HG03439 (cell line): ENCODE measurements around the gene RALGPS2.

Source experiments
- ATAC-seq: cut with Tn5 transposase; IDR thresholded peaks from one replicate; pipeline ENCODE4 v1.9.1; 2021; ENCODE audit warnings: mild to moderate bottlenecking, moderate library complexity; ENCODE audit not compliant: unreplicated experiment

Gene RALGPS2

DNA sequence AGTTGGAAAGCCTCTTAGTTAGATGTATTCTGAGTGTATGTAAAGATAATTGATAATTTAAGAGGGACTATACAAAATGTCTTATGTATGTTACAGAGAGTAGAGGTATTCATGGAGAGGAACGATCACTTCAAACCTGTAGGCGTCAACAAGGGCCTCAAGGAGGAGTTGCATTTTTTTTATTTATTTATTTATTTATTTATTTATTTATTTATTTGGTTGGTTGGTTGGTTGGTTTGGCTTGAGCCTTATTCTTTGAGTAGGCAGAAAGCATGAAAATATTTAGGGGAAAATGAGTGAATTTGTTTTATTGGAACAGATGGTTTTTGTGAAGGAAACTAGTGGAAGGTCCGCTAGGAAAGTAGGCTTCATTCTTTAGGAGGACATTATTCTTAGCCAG is 137.4 kb downstream of the RALGPS2 start:
- no peak for ATAC-seq

DNA sequence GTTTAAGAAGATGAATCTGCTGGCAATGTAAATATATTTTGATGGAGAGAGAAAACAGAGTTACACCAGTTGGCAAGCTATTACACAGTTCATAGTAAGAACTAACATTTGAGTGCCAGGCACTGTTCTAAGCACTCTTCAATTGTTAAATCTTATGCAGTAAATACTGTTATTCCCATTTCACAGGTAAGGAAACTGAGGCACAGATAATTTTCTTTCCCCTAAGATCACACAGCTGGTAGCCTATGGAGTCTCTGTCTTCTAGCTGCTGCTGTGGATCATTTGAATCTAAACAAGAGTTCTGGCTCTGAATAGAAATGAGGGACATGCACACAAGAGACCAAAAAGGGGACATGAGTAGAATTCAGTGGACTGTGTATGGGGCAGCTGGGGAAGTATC is 137.8 kb downstream of the RALGPS2 start:
- no peak for ATAC-seq

DNA sequence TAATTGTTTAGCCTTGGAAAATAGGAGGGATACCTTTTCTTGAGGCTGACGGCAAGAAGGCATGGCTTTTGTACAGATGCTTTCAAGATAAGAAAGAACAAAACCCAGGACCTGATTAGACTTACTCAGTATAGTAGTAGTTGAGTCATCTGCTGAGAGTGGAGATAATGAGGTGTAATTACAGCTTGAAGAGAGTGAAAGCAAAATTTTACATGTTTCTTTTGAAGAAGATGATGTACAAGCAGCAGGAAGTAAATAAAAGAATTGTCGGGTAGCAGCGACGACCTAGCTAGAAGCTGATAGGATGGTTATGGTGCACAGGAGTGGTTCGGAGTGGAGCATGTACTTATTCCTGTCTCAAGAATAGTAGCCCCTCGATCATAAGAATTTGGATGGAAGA is 139.3 kb downstream of the RALGPS2 start:
- ATAC-seq: no peak

DNA sequence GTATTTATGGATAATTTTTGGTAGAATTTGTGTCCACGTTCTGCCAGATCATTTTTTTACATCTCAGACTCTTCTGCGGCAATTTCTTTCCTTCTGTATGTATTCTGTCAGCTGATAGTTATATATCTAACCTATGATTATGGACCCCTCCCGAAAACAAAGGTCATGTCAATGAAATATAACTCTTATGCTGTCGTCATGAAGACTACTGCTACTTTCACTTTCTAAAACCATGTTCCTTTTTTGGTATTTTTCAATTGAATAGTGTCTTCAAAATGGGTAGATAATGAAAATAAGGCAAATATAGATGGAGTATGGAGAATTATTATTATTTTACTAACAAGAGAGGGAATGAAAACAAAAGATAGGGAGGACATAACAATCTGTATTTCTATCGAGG is 142.6 kb downstream of the RALGPS2 start:
- no peak for ATAC-seq

DNA sequence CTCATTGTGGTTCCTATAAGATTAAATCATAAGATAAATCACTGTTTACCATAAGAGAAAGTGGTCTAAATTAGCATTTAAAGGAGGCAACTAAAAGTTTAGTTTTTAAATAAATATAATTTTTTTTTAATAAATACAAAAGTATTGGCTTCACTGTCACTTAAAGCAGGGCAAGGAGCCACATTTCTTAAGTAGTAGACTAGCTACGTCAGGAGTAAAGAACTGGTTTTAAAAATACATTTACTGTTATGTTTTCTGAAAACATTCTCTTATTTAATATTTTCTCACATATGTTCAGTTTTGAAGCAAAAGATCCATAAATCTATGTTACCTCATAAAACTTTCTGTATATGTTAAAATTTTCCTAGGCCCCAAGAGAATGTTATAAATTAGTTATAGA is 143.7 kb downstream of the RALGPS2 start:
- ATAC-seq: no peak

DNA sequence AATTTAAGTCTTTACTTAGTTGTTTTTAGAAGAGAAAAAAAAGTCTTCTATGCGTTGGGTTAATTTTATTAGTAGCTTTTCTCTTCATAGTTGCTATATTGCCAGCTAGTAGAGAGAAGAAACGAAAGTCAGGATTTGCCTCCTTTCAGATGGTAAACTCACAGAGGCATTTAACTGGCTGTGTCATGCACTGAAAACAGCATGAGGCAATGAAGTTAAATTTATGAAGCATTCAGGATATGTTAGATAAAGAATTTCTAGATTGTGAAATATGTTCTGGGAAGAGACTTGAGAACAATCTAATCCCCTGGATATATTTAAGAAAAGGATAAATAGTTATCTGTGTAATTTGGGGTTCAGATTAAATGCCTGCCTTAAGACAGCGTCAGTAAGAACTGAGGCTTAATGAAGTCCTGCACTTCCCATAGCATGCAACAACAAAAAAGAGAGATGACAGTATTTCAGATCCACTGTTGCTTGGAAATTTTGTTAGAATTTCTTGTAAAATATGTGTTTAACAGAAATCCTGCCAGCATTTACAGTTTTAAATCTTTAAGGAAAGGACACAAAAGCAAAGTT is 144.2 kb downstream of the RALGPS2 start:
- ATAC-seq: no peak

DNA sequence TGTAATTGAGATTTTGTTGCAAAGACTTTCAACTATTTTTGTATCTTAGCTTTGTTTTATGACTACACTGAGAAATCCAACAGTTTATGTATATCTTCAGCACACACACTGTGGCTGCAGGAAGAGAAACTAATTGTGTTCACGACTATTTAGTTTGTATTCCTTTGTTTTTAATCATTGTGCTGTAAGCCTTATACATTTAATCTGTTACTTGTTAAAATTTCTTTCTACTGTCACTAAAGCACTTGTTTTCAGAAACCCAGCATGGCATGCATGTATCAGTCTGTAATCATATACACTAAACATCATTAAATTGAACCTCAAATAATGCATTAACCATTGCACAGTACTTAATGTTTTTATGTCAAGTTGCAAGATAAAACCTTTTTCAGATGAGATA is 145.2 kb downstream of the RALGPS2 start:
- no peak for ATAC-seq

DNA sequence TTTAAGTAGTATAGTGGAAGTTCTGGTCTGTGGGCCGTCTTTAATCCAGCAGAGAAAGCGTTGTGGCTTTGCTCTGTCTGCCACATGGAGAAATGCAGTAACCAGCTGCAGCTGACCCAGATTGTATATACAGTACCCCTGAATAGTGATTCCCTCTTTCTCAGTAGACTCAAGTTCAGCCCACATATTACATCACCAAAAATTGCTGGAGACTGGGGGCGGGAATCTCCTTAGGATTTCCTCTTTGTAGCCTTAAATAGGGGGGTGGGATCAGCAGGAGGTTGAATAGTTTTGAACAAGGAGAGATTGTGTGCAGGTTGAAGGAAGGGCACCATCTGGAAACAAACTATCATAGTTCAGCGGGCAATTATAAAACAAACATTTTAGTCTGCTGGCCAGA is 145.9 kb downstream of the RALGPS2 start, which contains the start of gene ANGPTL1:
ANGPTL1 (minus strand) TSS at position 134 of the 400 bp plus-strand sequence. CDS start 5,301 bp downstream, outside the sequence.
- no peak for ATAC-seq

DNA sequence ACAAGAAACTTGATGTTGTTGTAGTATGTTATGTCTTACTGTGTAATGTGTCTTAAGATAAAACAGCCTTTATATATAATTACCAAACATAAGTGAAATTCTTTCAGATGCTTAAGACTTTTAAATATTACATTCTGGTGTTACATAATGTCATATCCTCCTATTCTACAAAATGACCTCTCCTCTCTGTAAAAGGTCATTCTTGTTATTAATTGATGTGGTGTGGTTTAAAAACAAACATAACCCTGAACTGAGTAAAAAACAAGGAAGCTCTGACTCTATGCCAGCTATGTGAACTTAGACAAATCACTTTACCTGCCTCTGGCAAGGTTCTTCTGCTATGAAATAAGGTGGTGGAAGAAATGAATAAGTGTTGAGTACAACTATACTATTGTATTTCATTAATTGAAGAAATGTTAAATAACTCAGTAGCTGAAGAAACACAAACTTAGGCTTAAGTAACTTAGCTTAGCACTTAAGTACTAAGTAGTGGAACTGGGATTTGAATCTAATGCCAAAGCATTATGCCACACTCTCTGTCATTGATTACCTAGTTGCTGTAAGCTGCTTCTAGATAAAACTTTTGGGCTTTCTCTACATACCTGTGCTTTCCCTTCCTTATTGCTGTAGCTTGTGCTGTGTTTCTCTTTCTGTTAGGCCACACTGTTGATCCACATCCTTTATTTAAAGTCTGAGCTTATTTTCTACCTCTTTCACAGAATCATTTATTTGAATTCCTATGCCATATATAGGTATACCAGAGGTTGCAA is 146.7 kb downstream of the RALGPS2 start:
- ATAC-seq: no peak

DNA sequence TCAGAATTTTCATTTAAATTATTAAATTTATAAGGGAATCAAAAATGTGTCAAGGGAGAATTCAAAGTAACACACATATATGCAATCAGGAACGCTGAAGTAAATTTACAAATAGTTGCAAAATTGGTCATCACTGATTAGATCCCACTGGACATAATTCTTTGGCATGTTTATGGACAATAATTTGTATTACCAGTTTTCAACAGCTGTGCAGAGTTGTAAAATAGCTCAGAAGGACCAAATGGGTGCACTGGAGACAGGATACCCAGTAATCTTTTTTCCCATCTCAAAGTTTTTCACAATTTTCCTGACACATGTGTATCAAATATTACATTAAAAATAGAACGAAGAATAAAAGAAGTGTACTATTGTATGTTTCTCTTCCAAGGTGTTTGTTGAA is 149.9 kb downstream of the RALGPS2 start:
- ATAC-seq: no peak

DNA sequence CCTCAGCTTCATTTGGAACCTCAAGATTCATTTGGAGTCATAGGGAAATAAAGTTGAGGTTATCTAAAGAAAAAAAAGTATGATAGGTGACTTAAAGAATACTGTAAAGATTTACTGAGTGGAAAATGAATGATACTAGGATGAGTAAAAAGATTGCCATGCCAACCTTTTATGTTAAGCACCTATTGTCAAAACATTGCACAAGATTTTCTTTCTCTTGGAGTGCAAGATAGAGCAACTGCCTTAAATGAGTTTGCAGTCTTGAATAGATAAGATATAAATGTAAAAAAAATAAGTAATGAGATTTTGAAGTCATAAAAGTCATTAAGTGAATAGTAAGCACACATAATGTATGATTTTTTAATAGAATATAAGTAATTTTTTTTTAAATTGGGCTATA is 150.9 kb downstream of the RALGPS2 start:
- no peak for ATAC-seq

DNA sequence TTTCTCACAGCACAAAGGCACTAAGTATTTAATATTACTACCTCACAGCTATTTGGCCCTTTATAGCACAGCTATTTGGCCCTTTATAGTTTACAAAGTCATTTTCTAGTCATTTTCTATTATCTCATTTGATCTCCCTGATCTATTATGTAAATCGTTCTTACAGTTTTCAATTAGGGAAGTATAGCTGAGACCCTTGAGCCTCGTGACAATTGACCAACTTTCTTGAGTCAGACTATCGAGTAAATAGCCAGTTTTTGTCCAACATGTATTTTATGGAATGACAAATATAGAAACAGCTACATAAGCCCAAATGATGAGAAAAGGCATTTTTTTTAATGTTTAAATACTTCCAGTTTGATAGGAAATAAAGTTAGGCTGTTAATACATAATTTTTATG is 152.9 kb downstream of the RALGPS2 start:
- ATAC-seq: no peak

DNA sequence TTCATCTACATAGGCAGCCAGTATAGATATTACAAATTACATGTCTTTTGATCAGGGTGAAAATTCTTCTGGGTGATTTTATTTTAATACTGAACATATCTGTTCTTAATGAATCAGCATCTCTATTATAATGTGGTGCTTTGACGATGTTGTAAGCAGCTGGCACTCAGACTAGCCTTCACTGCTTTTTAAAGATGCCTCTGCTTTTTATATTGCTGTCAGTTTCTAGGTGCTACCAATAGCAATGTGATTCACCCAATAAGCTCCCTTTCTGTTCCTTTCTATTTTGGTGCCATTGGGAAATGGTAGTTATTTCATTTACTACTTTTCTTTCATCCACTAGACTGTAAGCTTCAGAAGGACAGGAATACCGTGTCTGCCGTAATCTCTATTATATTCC is 156.9 kb downstream of the RALGPS2 start:
- ATAC-seq: no peak

DNA sequence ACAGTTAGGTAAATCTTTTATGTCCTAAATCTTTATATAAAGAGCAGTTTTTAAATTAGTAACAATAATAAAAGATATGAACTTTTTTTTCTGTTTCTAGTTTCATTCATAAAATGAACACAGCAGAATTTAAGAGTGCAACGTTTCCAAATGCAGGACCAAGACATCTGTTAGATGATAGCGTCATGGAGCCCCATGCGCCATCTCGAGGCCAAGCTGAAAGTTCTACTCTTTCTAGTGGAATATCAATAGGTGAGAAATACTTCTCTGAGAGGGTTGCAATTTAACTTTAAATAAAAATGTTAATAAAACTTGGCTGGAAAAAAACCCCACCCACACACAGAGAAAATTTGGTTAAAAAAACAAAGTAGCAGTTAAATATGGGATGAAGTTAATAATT is 160.8 kb downstream of the RALGPS2 start:
- ATAC-seq: no peak

DNA sequence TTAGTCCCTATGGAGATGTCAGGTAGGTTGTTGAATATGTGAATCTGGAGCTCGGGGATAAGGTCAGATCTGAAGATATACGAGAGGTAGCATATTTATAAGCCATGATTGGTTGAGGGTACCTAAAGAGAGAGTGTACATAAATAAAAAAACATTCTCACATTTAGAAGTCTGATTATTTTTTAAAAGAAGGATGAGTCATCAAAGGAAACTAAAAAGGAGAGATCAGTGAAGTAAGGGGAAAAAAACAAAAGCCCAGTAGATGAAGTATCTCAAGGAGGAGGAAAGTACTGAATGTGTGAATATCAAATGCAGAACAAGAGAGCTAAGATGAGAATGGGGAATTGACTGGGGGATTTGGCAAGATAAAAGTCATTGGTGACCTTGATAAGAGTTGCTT is 161.5 kb downstream of the RALGPS2 start:
- ATAC-seq: no peak

DNA sequence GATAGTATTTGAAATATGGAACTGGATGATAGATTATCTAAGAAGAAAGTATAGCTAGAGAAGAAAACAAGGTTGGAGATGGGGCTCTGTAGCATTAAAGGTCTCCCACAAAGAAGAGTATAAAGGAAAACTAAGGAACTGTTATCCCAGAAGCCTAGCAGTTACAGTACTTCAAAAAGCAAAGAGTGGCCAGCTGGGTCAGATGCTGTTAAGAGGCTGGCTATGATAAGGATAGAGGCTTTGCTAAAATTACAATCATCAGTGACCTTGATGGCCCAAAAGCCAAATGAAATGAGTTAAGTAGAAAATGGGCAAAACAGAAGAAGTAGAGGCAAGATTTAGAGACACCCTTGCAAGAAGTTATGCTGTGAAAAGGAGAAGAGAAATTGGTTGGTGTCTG is 170.9 kb downstream of the RALGPS2 start:
- ATAC-seq: no peak

DNA sequence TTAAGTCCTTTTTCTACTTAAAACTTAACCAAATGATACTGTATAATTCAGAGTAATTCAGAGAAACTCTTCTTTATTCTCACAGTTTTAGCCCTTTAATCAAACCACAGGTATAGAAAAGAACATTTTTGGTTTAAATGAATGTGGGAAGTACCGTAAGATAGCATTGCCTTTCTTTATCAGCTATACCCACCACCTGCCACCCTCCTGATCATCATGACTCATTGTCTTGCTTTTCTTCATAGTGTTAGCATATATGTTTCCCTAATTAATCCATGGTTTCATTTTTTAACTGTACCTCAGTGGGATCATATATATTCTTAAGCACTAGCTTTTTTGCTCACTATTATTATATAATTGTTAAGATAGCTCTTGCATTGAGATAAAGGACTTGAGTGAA is 173.4 kb downstream of the RALGPS2 start:
- ATAC-seq: no peak

DNA sequence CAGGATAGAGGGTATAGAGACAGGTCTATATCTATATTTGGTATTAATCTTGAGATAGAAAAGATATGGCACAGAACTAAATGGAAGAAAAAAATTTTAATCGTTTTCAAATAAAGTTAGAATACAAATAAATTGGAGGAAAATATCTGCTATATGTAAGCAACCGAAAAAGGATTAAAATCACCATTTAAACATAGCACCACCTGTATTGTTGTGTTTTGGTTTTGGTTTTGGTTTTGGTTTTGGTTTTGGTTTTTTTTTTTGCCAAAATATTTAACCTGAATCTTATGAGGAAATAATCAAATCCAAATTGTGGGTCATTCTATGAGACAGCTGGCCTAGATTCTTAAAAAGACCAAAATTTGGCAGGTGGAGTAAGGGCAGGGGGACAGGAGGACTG is 174.4 kb downstream of the RALGPS2 start:
- no peak for ATAC-seq

DNA sequence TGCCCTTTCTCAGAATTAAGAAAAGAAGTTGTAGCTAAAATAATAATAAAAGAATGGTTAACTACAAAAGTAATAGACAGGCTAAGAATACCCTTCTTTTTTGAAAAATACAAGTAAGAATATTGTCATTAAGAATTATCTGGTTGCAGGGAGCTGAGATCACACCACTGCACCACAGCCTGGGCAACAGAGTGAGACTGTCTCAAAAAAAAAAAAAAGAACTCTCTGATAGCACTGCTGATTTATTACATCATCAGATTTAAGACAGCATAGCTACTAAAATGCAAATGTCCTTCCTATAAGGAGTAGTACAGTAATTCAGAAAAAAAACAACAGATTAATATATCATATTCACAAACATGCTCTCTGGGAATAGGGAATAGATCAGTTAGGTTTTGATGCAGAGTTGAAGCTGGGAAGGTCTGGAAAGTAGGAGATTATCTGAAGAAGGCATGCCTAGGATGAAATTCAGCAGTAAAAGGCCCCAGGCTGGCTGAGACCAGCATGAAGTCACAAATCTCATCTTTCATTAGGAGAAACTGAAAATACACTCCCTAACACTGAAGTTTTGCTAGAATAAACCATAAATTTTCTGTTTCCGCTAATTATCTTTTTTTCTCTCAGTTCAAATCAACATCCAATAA is 176.6 kb downstream of the RALGPS2 start:
- no peak for ATAC-seq

DNA sequence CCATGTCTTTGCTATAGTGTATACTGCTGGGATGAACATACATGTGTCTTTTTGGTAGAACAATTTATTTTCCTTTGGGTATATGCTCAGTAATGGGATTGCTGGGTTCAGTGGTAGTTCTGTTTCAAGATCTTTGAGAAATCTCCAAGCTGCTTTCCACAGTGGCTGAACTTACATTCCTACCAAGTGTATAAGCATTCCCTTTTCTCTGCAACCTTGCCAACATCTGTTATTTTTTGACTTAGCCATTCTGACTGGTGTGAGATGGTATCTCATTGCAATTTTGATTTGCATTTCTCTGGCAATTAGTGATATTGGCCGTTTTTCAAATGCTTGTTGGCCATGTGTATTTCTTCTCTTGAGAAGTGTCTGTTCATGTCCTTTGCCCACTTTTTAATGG is 183.3 kb downstream of the RALGPS2 start:
- no peak for ATAC-seq

DNA sequence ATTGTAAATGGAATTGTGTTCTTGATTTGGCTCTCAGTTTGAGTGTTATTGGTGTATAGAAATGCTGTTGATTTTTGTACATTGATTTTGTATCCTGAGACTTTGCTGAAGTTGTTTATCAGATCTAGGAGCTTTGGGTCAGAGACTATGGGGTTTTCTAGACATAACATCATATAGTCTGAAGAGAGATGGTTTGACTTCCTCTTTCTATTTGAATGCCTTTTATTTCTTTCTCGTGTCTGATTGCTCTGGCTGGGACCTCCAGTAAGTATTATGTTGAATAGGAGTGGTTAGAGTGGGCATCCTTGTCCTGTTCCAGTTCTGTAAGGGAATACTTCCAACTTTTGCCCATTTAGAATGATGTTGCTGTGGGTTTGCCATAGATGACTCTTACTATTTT is 185.0 kb downstream of the RALGPS2 start:
- no peak for ATAC-seq

DNA sequence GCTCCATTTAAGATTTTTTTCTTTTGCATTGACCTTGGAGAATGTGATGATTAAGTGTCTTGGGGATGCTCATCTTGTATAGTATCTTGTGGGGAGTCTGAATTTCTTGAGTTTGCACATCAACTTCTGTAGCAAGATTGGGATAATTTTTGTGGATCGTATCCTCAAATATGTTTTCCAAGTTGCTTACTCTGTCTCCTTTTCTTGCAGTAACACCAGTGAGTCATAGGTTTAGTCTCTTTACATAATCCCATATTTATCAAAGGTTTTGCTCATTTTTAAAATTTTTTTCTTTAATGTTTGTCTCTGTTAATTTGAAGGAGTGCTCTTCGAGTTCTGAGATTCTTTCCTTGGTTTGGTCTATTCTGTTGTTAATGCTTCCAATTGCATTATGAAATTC is 187.6 kb downstream of the RALGPS2 start:
- no peak for ATAC-seq
